Liver (tissue), 9 donors: ENCODE measurements around the gene HID1. TPM values are rescaled to one million over a fixed set of nuclear protein-coding genes. Genes with fewer than 3 reads are reported as not detected.

ENCODE experiments used
- DNase-seq: peaks from one replicate; pipeline ENCODE4 v3.0.0-alpha.2; 2017; ENCODE audit warnings: low spot score
- H3K27ac ChIP-seq, 2 donors: one replicate each; pipeline ENCODE4 v1.7.0; 2013; ENCODE audit warnings: inconsistent platforms in 2 of 2, low read length in 2 of 2, control low read depth in 1 of 2, low read depth in 1 of 2, mild to moderate bottlenecking in 1 of 2
- H3K27me3 ChIP-seq, 4 donors: one replicate each; pipeline versions ENCODE4 v1.6.1 to v1.7.0; 2013; ENCODE audit warnings: low read length in 3 of 4, inconsistent platforms in 1 of 4, mild to moderate bottlenecking in 1 of 4, moderate library complexity in 1 of 4; ENCODE audit not compliant: control insufficient read depth in 4 of 4, insufficient read depth in 4 of 4
- H3K36me3 ChIP-seq, 4 donors: one replicate each; pipeline versions ENCODE4 v1.6.1 to v1.7.0; 2013; ENCODE audit warnings: low read length in 3 of 4, mild to moderate bottlenecking in 3 of 4, low read depth in 1 of 4, moderate library complexity in 1 of 4; ENCODE audit not compliant: control insufficient read depth in 4 of 4, insufficient read depth in 3 of 4
- H3K4me1 ChIP-seq, 4 donors: one replicate each; pipeline versions ENCODE4 v1.6.1 to v1.7.0; 2013; ENCODE audit warnings: low read length in 3 of 4, mild to moderate bottlenecking in 3 of 4, moderate library complexity in 1 of 4; ENCODE audit not compliant: control insufficient read depth in 4 of 4, insufficient read depth in 4 of 4
- H3K4me3 ChIP-seq, 3 donors: one replicate each; pipeline versions ENCODE4 v1.6.1 to v1.7.0; 2013; ENCODE audit warnings: low read length in 3 of 3, control low read depth in 1 of 3, low read depth in 1 of 3, mild to moderate bottlenecking in 1 of 3
- H3K9ac ChIP-seq, 2 donors: one replicate each; pipeline ENCODE4 v1.7.0; 2013; ENCODE audit warnings: low read length in 2 of 2, mild to moderate bottlenecking in 2 of 2, moderate library complexity in 2 of 2, control low read depth in 1 of 2, low read depth in 1 of 2
- H3K9me3 ChIP-seq, 4 donors: one replicate each; pipeline versions ENCODE4 v1.6.1 to v1.7.0; 2013; ENCODE audit warnings: low read length in 3 of 4; ENCODE audit not compliant: control insufficient read depth in 4 of 4
- FOXA2 ChIP-seq: IDR thresholded peaks from 2 replicates; pipeline ENCODE4 v1.6.1; 2016; ENCODE audit warnings: antibody characterized with exemption
- HNF4G ChIP-seq: IDR thresholded peaks from 2 replicates; pipeline ENCODE4 v1.6.1; 2016; ENCODE audit warnings: antibody characterized with exemption
- REST ChIP-seq: IDR thresholded peaks from 2 replicates; pipeline ENCODE4 v1.6.1; 2016; ENCODE audit warnings: antibody characterized with exemption, mild to moderate bottlenecking
- SP1 ChIP-seq: IDR thresholded peaks from 2 replicates; pipeline ENCODE4 v1.6.1; 2018; ENCODE audit warnings: antibody characterized with exemption, mild to moderate bottlenecking
- ZBTB33 ChIP-seq: IDR thresholded peaks from 2 replicates; pipeline ENCODE4 v1.6.1; 2016; ENCODE audit warnings: antibody characterized with exemption
- WGBS: extraction: QIAGEN DNeasy Blood & Tissue Kit; methylation state at CpG from one replicate; pipeline ENCODE4 v1.1.7; 2013; 5-methylcytosine and 5-hydroxymethylcytosine counted together
- polyA plus RNA-seq, 2 donors: library from polyadenylated mRNA; stranded (reverse) in 1 of 2; unstranded in 1 of 2; fragments of 200-250 nt in 1 of 2; fragments of >200 nt in 1 of 2; fragmentation: Nextera tagmentation in 1 of 2; extraction: Ambion mirVana in 1 of 2; gene quantifications; one replicate each; pipeline versions ENCODE4 v1.2.1 to v1.2.3, GENCODE V29; 2013 to 2015
- total RNA-seq, 2 donors: library from RNA; depleted of rRNA; stranded (reverse); fragments of >200 nt; gene quantifications; one replicate each; pipeline ENCODE4 v1.2.3, GENCODE V29; 2014
- TF ChIP-seq, protein P1 (sequence below): IDR thresholded peaks from 2 replicates; pipeline ENCODE4 v1.6.1; 2016; ENCODE audit warnings: antibody characterized with exemption
- TF ChIP-seq, protein P2 (sequence below): fragments of 150-350 bp; IDR thresholded peaks from 2 replicates; pipeline ENCODE4 v1.5.1; 2017; ENCODE audit warnings: improper control_type of control experiment, low read depth, low read length; ENCODE audit not compliant: missing input control
- donor health status: healthy.
- donor health status: healthy.
- donor health status: healthy.
- donor health status: healthy.
- donor health status: healthy.

The HID1 gene, protein sequence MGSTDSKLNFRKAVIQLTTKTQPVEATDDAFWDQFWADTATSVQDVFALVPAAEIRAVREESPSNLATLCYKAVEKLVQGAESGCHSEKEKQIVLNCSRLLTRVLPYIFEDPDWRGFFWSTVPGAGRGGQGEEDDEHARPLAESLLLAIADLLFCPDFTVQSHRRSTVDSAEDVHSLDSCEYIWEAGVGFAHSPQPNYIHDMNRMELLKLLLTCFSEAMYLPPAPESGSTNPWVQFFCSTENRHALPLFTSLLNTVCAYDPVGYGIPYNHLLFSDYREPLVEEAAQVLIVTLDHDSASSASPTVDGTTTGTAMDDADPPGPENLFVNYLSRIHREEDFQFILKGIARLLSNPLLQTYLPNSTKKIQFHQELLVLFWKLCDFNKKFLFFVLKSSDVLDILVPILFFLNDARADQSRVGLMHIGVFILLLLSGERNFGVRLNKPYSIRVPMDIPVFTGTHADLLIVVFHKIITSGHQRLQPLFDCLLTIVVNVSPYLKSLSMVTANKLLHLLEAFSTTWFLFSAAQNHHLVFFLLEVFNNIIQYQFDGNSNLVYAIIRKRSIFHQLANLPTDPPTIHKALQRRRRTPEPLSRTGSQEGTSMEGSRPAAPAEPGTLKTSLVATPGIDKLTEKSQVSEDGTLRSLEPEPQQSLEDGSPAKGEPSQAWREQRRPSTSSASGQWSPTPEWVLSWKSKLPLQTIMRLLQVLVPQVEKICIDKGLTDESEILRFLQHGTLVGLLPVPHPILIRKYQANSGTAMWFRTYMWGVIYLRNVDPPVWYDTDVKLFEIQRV
- total RNA-seq (1 to 10 TPM; 2.7 to 6.2 TPM), polyA plus RNA-seq (1 to 10 TPM; 3.5 to 3.8 TPM)

DNA sequence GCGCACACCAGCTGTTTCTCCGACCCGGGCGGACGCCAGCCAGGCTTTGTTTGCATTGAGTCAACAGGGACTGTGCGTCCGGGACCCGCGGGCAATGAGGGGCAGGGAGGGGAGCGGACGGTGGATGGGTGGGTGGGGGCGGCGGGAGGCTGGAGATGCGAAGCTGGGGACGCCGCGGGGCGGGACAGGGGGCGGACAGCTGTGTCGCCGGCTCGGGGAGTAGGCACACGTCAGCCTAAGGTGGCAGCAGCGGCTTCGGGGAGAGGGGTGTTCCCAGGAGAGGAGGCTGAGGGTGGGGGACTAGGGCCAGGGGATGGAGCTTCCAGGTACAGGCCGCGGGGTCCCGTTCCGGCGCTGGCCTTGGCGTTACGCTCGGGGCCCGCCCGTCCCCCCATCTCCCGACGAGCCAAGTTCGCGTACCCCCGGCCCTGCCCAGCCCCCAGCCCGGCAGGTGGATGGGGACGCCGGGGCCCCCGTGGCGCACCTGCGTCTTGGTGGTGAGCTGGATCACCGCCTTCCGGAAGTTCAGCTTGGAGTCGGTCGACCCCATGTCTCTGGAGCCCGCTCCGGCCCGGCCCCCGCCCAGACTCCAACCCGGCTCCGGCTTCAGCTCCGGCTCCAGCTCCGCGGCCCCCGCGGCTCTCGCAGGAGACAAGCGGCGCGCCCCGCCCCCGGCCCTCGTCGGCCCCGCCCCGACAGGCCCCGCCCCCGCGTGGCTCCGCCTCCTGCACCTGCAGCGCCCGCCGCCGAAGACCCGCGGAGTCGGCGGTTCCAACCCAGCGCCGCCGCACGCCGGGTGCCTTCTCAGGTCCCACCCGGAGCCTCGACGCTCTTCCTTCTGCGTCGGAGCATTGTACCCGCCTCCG lies at the start of gene HID1:
TSS of gene HID1 (minus strand) at position 653 of the 866 bp plus-strand sequence. CDS start at position 550, 103 bp downstream.
- H3K36me3 ChIP-seq = no peaks in the 10 kb centered on the region
- peak within 1 kb of the TSS; percentile 25 to 28 for H3K27ac ChIP-seq
- 3% methylated on average over 95 of the region's 95 CpGs for WGBS
- peak within 1 kb of the TSS in 2 of 3 donors; percentile 46 to 65 for H3K4me3 ChIP-seq
- H3K9me3 ChIP-seq = no peaks in the 10 kb centered on the region
- DNase-seq = peak; percentile 80
- H3K27me3 ChIP-seq = peaks cover 0 to 3% (median 0%) of the 10 kb centered on the region in 4 donors
- TF ChIP-seq SP1 = no peak
- TF ChIP-seq HNF4G = no peak
- TF ChIP-seq, protein P1, sequence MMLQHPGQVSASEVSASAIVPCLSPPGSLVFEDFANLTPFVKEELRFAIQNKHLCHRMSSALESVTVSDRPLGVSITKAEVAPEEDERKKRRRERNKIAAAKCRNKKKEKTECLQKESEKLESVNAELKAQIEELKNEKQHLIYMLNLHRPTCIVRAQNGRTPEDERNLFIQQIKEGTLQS = no peak
- peak; percentile 28 for TF ChIP-seq FOXA2
- TF ChIP-seq REST = no peak
- TF ChIP-seq, protein P2, sequence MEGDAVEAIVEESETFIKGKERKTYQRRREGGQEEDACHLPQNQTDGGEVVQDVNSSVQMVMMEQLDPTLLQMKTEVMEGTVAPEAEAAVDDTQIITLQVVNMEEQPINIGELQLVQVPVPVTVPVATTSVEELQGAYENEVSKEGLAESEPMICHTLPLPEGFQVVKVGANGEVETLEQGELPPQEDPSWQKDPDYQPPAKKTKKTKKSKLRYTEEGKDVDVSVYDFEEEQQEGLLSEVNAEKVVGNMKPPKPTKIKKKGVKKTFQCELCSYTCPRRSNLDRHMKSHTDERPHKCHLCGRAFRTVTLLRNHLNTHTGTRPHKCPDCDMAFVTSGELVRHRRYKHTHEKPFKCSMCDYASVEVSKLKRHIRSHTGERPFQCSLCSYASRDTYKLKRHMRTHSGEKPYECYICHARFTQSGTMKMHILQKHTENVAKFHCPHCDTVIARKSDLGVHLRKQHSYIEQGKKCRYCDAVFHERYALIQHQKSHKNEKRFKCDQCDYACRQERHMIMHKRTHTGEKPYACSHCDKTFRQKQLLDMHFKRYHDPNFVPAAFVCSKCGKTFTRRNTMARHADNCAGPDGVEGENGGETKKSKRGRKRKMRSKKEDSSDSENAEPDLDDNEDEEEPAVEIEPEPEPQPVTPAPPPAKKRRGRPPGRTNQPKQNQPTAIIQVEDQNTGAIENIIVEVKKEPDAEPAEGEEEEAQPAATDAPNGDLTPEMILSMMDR = no peak
- no peak for TF ChIP-seq ZBTB33
- H3K4me1 ChIP-seq = peaks cover 4 to 12% (median 5%) of the 10 kb centered on the region in 4 donors
- peak within 1 kb of the TSS in 1 of 2 donors; percentile 71 for H3K9ac ChIP-seq
